ENCODE measurements around the gene MRPS31.

DNA sequence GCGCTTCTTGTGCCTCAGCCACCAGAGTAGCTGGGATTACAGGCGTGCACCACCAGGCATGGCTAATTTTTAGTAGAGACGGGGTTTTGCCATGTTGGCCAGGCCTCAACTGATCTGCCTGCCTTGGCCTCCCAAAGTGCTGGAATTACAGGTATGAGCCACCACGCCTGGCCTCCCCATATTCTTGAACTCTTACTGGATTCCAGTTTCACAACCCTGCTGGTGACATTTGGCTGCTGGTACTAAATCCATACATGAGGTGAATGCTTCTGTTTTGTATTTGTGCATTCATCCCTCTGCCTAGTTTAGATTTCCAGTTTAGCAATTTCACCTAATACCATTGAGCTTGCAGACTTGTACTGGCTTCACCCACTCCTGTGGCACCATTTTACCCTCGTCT is 32.3 kb upstream of the MRPS31 start:
- TF ChIP-seq, protein P1, sequence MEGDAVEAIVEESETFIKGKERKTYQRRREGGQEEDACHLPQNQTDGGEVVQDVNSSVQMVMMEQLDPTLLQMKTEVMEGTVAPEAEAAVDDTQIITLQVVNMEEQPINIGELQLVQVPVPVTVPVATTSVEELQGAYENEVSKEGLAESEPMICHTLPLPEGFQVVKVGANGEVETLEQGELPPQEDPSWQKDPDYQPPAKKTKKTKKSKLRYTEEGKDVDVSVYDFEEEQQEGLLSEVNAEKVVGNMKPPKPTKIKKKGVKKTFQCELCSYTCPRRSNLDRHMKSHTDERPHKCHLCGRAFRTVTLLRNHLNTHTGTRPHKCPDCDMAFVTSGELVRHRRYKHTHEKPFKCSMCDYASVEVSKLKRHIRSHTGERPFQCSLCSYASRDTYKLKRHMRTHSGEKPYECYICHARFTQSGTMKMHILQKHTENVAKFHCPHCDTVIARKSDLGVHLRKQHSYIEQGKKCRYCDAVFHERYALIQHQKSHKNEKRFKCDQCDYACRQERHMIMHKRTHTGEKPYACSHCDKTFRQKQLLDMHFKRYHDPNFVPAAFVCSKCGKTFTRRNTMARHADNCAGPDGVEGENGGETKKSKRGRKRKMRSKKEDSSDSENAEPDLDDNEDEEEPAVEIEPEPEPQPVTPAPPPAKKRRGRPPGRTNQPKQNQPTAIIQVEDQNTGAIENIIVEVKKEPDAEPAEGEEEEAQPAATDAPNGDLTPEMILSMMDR (optimal IDR thresholded peaks at IDR 0.05 in 1 of 3, IDR thresholded peaks at IDR 0.05 in 1 of 3, conservative IDR thresholded peaks at IDR 0.05 in 1 of 3; ENCODE audit: extremely low read depth in 1 of 3, insufficient read depth in 2 of 3, low read length in 3 of 3) = no peak
- TF ChIP-seq EZH2 (IDR thresholded peaks at IDR 0.05; ENCODE audit: low read length) = no peak

Data from keratinocyte (primary cell).